Neural cell (in vitro differentiated cells): ENCODE measurements around the gene NEUROD1. TPM values are rescaled to one million over a fixed set of nuclear protein-coding genes. Genes with fewer than 3 reads are reported as not detected.

Experiments used
- polyA plus RNA-seq: library from polyadenylated mRNA; depleted of rRNA; stranded (reverse); fragments of >200 nt; gene quantifications from 2 replicates; pipeline ENCODE4 v1.2.3, GENCODE V29; 2014

NEUROD1 gene
- polyA plus RNA-seq, 1 donor from 2014 or later = not detected

Other genes with a start within 250 kb of the NEUROD1 start
- 0.40 TPM in 1 of 2 replicates, not detected in the other for gene ITGA4, start 223.1 kb downstream of the NEUROD1 start, polyA plus RNA-seq
- not detected in 2 replicates for gene CERKL, start 23.4 kb downstream of the NEUROD1 start, polyA plus RNA-seq
- 36.8 and 42.0 TPM in 2 replicates for gene ITPRID2, start 211.2 kb upstream of the NEUROD1 start, polyA plus RNA-seq